ENCODE measurements around the gene RAD1.

- no peak for TF ChIP-seq CTCF (IDR thresholded peaks at IDR 0.05; ENCODE audit: insufficient read depth, low read depth, low read length)
- TF ChIP-seq EZH2 (IDR thresholded peaks at IDR 0.05; ENCODE audit: insufficient read depth, low read length): no peak
Observed at GRCh38 chr5:34869256-34869655, 46.0 kb downstream of the RAD1 start.
